Measurements from ENCODE around the gene IER3. TPM values are rescaled to one million over a fixed set of nuclear protein-coding genes. Genes with fewer than 3 reads are reported as not detected.
"Not testable (repeated sequence)": the region's sequence is repeated elsewhere in the genome, so short reads cannot be mapped to it uniquely, and the experiment has no call there.

IER3 gene
- total RNA-seq, 2 experiments from 2014 or later, result 167 to 171 TPM

DNA sequence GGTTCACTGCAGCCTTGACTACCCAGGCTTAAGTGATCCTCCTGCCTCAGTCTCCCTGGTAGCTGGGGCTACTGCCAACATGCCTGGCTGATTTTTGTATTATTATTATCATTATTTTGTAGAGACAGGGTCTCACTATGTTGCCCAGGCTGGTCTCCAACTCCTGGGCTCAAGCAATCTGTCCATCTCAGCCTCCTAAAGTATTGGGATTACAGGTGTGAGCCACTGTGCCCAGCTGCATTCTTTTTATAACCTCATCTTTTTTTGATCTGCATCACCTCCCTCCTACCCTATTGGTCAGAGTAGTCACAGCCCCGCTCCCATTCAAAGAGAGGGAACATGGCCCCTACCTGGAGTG is 23.6 kb upstream of the IER3 start:
- DNase-seq, result no peak
- peaks cover 1% of the 10 kb centered on the region for H3K36me3 Mint-ChIP-seq
- ChIA-PET POLR2A (interaction anchor here (0.9 to 4.2 kb wide), 4 partner anchors 14 to 52 kb away, joined by 4 to 47 read pairs (median 6); partner anchors contain the start of genes FLOT1 and IER3), CTCF (interaction anchor here (1.2 to 2.0 kb wide), 4 partner anchors 12 to 43 kb away, joined by 3 to 6 read pairs (median 4); no protein-coding TSS in a partner anchor)
- peak overlapping the region; percentile 93 for H3K27ac Mint-ChIP-seq
- intact Hi-C loops (cut with micrococcal nuclease), result no loop called here
- H3K27me3 Mint-ChIP-seq, result no peaks in the 10 kb centered on the region
- peaks cover 3% of the 10 kb centered on the region for H3K9me3 Mint-ChIP-seq
- peak overlapping the region; percentile 31 for H3K4me3 Mint-ChIP-seq
- H3K4me1 Mint-ChIP-seq (ENCODE audit: low read depth), result peaks cover 75% of the 10 kb centered on the region

DNA sequence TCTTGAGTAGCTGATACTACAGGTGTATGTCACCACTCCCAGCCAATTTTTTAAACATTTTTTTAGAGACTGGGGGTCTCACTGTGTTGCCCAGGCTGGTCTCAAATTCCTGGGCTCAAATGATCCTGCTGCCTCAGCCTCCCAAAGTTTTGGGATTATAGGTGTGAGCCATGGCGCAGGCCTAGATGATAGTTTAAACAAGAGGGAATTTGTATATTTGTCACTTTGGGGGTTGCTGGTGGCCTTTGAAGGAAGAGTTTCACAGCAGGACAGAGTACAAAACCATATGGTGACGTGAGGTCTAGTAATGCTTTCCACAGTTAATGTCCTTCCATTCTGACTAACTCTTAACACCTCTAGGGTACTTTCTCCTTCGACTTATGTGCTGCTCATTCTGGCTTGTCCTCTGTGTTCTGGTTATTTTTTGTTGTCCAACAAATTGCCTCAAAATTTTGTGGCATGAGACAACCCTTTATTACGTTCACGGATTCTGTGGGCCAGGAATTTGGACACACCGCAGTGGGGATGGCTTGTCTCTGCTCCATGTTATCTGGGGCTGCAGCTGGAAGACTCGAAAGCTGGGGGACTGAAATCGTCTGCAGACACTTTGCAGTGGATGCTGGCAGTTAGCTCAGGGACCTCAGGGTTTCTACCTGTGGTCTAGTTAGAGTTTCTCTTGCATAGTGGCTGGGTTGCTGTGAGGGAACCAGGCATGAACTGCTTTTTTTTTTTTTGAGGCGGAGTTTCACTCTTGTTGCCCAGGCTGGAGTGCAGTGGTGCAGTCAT is 23.0 kb upstream of the IER3 start:
- POLR2A ChIA-PET, result interaction anchor here (0.6 to 4.2 kb wide), 6 partner anchors 19 to 52 kb away, joined by 3 to 47 read pairs (median 5); partner anchors contain the start of genes FLOT1 and IER3
- H3K9me3 Mint-ChIP-seq, result peaks cover 3% of the 10 kb centered on the region
- peak overlapping the region; percentile 93 for H3K27ac Mint-ChIP-seq
- peaks cover 69% of the 10 kb centered on the region for H3K4me1 Mint-ChIP-seq (ENCODE audit: low read depth)
- H3K27me3 Mint-ChIP-seq, result no peaks in the 10 kb centered on the region
- CTCF ChIA-PET, result interaction anchor here (1.2 to 2.0 kb wide), 4 partner anchors 20 to 43 kb away, joined by 3 to 6 read pairs (median 4); no protein-coding TSS in a partner anchor
- peak overlapping the region; percentile 34 for H3K4me3 Mint-ChIP-seq
- intact Hi-C loops (cut with micrococcal nuclease), result no loop called here
- DNase-seq, result no peak
- peaks cover 1% of the 10 kb centered on the region for H3K36me3 Mint-ChIP-seq

- intact Hi-C loops (cut with micrococcal nuclease), result no loop called here
- peaks cover 68% of the 10 kb centered on the region for H3K4me1 Mint-ChIP-seq (ENCODE audit: low read depth)
- POLR2A ChIA-PET, result interaction anchor here (0.6 to 2.3 kb wide), 3 partner anchors 19 to 22 kb away, joined by 3 to 10 read pairs (median 4); partner anchors contain the start of gene IER3
Observed at GRCh38 chr6:30766461-30767157, 22.3 kb upstream of the IER3 start.

GRCh38 chr6:30765495-30765894 is 21.1 kb upstream of the IER3 start:
- H3K4me3 Mint-ChIP-seq; H3K27me3 Mint-ChIP-seq; H3K9me3 Mint-ChIP-seq; intact Hi-C loops (cut with micrococcal nuclease); DNase-seq; H3K36me3 Mint-ChIP-seq; H3K27ac Mint-ChIP-seq: not testable (repeated sequence)
- ChIA-PET CTCF (interaction anchor here (1.2 to 1.4 kb wide), 3 partner anchors 55 to 64 kb away, joined by 3 to 6 read pairs (median 4); no protein-coding TSS in a partner anchor), POLR2A (interaction anchor here (0.6 to 2.3 kb wide), 3 partner anchors 20 to 152 kb away, joined by 3 to 10 read pairs (median 4); partner anchors contain the start of gene IER3)
- H3K4me1 Mint-ChIP-seq (ENCODE audit: low read depth), result peaks cover 70% of the 10 kb centered on the region

More at GRCh38 chr6:30766461-30767157, 22.3 kb upstream of the IER3 start:
- Mint-ChIP-seq H3K4me3 (no peak overlapping the region), H3K36me3 (no peaks in the 10 kb centered on the region), H3K27me3 (no peaks in the 10 kb centered on the region), H3K27ac (peak overlapping the region; percentile 93), H3K9me3 (peaks cover 3% of the 10 kb centered on the region)
- CTCF ChIA-PET, result interaction anchor here (1.2 to 1.4 kb wide), 4 partner anchors 19 to 63 kb away, joined by 3 to 6 read pairs (median 4); no protein-coding TSS in a partner anchor
- no peak for DNase-seq

DNA sequence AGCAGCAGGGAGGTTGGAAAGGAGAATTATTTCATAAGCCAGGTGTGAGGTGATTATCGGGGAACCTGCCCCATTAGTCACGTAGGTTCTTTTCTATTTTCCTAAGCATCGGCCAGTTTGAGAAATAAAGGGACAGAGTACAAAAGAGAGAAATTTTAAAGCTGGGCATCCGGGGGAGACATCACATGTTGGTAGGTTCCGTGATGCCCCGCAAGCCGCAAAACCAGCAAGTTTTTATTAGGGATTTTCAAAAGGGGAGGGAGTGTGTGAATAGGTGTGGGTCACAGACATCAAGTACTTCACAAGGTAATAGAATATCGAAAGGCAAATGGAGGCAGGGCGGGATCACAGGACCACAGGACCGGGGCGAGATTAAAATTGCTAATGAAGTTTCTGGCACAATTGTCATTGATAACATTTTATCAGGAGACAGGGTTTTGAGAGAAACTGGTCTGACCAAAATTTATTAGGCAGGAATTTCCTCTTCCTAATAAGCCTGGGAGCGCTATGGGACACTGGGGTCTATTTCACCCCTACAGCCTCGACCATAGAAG is 20.2 kb upstream of the IER3 start:
- H3K27ac Mint-ChIP-seq, result peak overlapping the region; percentile 34
- H3K4me3 Mint-ChIP-seq; DNase-seq; H3K27me3 Mint-ChIP-seq; H3K36me3 Mint-ChIP-seq; intact Hi-C loops (cut with micrococcal nuclease); H3K9me3 Mint-ChIP-seq: not testable (repeated sequence)
- POLR2A ChIA-PET, result interaction anchor here (0.8 to 2.3 kb wide), 2 partner anchors 17 to 20 kb away, joined by 3 to 10 read pairs; partner anchors contain the start of gene IER3
- H3K4me1 Mint-ChIP-seq (ENCODE audit: low read depth), result peaks cover 62% of the 10 kb centered on the region
- CTCF ChIA-PET, result interaction anchor here (1.1 kb wide), 1 partner anchor 56 kb away, joined by 5 read pairs; no protein-coding TSS in a partner anchor

GRCh38 chr6:30763618-30764489 is 19.5 kb upstream of the IER3 start:
- Mint-ChIP-seq H3K36me3 (no peaks in the 10 kb centered on the region), H3K27ac (peak overlapping the region; percentile 34), H3K4me3 (no peak overlapping the region), H3K4me1 (ENCODE audit: low read depth) (peaks cover 59% of the 10 kb centered on the region), H3K27me3 (no peaks in the 10 kb centered on the region), H3K9me3 (no peaks in the 10 kb centered on the region)
- no peak for DNase-seq
- POLR2A ChIA-PET, result interaction anchor here (0.6 to 0.8 kb wide), 2 partner anchors 17 to 67 kb away, joined by 3 read pairs; no protein-coding TSS in a partner anchor
- CTCF ChIA-PET, result interaction anchor here (1.1 to 1.8 kb wide), 3 partner anchors 57 to 316 kb away, joined by 3 to 5 read pairs (median 3); no protein-coding TSS in a partner anchor
- intact Hi-C loops (cut with micrococcal nuclease), result no loop called here

DNA sequence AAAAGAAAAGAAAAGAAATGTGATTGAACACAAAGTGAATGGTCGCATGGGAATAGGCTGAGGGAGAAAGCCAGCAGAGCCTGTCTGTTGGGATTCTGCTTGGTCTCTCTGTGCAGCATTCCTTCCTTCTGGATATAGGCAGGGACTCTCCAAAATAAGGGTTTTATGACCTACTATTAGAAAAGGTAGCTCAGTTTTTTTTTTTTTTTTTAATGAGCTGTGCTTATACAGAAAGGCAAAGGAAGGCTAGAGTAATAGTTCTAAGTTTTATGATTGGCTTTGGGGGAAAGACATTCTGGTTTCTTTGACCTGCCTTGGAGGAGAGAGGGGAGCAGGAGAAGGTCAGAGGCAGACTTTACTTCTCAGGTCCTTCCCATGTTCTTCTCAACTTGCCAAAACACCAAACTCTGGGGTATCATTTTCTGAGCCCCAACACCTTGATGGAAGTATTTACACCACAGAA is 18.8 kb upstream of the IER3 start:
- POLR2A ChIA-PET, result interaction anchor here (0.6 kb wide), 1 partner anchor 68 kb away, joined by 3 read pairs; no protein-coding TSS in a partner anchor
- no peak for DNase-seq
- intact Hi-C loops (cut with micrococcal nuclease), result no loop called here
- H3K27me3 Mint-ChIP-seq, result no peaks in the 10 kb centered on the region
- CTCF ChIA-PET, result interaction anchor here (1.1 to 1.8 kb wide), 2 partner anchors 84 to 317 kb away, joined by 3 read pairs; no protein-coding TSS in a partner anchor
- H3K4me3 Mint-ChIP-seq, result no peak overlapping the region
- no peaks in the 10 kb centered on the region for H3K9me3 Mint-ChIP-seq
- H3K4me1 Mint-ChIP-seq (ENCODE audit: low read depth), result peaks cover 55% of the 10 kb centered on the region
- no peaks in the 10 kb centered on the region for H3K36me3 Mint-ChIP-seq
- no peak overlapping the region for H3K27ac Mint-ChIP-seq

DNA sequence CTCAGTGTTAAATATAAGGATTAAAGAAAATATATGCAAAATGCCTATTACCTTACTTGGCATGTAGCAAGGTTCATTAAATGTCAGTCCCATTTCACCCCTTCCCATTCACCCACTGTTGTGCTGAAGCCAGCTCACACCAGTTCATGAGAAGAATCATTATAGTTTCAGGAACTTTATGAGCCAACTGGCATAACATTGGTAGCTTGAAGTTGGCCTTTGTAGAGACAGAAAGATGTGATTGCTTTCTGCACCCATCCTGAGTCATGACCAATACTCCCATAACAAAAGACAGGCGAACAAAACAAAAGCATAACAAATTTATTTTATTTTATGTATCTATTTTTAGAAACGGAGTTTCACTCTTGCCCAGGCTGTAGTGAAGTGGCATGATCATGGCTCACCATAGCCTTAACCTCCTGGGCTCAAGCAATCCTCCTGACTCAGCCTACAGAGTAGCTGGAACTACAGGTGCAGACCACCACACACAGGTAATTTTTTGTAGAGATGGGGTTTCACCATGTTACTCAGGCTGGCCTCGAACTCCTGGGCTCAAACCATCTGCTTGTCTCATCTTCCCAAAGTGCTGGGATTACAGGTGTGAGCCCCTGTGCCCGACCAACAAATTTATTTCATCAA is 17.6 kb upstream of the IER3 start:
- Mint-ChIP-seq H3K4me1 (ENCODE audit: low read depth) (peaks cover 48% of the 10 kb centered on the region), H3K36me3 (no peaks in the 10 kb centered on the region), H3K9me3 (no peaks in the 10 kb centered on the region), H3K27ac (peak overlapping the region; percentile 50), H3K4me3 (no peak overlapping the region), H3K27me3 (no peaks in the 10 kb centered on the region)
- ChIA-PET POLR2A (interaction anchor here (0.6 to 1.6 kb wide), 5 partner anchors 8 to 65 kb away, joined by 3 to 9 read pairs (median 4); partner anchors contain the start of gene IER3), CTCF (interaction anchor here (0.6 to 1.8 kb wide), 5 partner anchors 31 to 83 kb away, joined by 3 read pairs; no protein-coding TSS in a partner anchor)
- no peak for DNase-seq
- intact Hi-C loops (cut with micrococcal nuclease), result loop anchor here (1.0 kb wide), 1 partner anchor 48 kb away; no protein-coding TSS in a partner anchor

- no peaks in the 10 kb centered on the region for H3K9me3 Mint-ChIP-seq
Observed at GRCh38 chr6:30760549-30760948, 16.2 kb upstream of the IER3 start.

More at GRCh38 chr6:30760549-30760948, 16.2 kb upstream of the IER3 start:
- DNase-seq, result no peak
- peaks cover 40% of the 10 kb centered on the region for H3K4me1 Mint-ChIP-seq (ENCODE audit: low read depth)
- no peaks in the 10 kb centered on the region for H3K27me3 Mint-ChIP-seq
- no peaks in the 10 kb centered on the region for H3K36me3 Mint-ChIP-seq
- no peak overlapping the region for H3K4me3 Mint-ChIP-seq
- ChIA-PET CTCF (interaction anchor here (1.4 kb wide), 1 partner anchor 62 kb away, joined by 3 read pairs; no protein-coding TSS in a partner anchor), POLR2A (interaction anchor here (1.2 to 1.5 kb wide), 2 partner anchors 9 to 16 kb away, joined by 7 to 9 read pairs; partner anchors contain the start of gene IER3)
- H3K27ac Mint-ChIP-seq, result no peak overlapping the region
- intact Hi-C loops (cut with micrococcal nuclease), result no loop called here
